A549 (cell line): ENCODE data around the gene SOCS4.

ENCODE experiments used
- BHLHE40 ChIP-seq: IDR thresholded peaks from 2 replicates; pipeline ENCODE4 v1.6.1; 2012; ENCODE audit warnings: low read depth, low read length, inconsistent platforms
- RCOR1 ChIP-seq: fragments of 150-350 bp; IDR thresholded peaks from 2 replicates; pipeline ENCODE4 v1.6.1; 2014; ENCODE audit warnings: antibody characterized with exemption, low read length, low read depth
- ZC3H11A ChIP-seq: fragments of 450-650 bp; IDR thresholded peaks from 2 replicates; pipeline ENCODE4 v1.6.1; 2014; ENCODE audit warnings: antibody characterized with exemption, mild to moderate bottlenecking
- TF ChIP-seq, protein P1 (sequence below): fragments of >200 bp; sonication (Bioruptor Twin); formaldehyde crosslinking; IDR thresholded peaks from 3 replicates; pipeline ENCODE4 v1.5.1; 2016

DNA sequence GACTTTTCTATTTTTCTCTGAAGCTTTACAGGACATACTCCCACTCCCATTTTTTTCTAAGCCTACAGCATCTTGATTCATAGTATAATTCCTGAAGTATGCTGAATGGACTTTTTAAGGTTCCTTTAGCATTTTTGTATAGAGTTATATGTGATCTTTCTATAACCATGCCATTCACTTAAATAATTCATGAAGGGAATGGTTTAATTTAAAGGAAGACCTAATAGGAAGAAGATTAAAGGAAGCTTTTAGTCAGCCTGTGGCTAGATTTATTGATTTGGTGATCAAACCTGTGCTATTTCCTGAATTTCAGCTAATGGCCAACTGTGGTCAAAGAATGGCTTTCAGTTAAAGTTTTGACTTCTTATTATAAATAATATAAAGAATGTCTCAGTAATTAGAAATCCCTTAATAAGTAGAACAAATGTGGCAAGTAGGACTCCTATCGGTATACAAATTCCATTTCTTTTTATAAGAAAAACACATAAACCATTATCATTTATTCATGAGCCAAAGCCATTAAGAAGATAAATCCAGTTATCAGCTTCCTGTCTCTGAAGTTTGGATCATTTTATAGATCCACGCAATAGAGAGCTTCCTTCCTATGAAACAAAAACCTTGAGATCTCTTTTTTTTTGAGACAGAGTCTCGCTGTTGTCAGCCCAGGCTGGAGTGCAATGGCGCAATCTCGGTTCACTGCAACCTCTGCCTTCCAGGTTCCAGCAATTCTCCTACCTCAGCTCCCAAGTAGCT is 20.4 kb downstream of the SOCS4 start:
- TF ChIP-seq ZC3H11A: no peak
- no peak for TF ChIP-seq BHLHE40
- TF ChIP-seq, protein P1, sequence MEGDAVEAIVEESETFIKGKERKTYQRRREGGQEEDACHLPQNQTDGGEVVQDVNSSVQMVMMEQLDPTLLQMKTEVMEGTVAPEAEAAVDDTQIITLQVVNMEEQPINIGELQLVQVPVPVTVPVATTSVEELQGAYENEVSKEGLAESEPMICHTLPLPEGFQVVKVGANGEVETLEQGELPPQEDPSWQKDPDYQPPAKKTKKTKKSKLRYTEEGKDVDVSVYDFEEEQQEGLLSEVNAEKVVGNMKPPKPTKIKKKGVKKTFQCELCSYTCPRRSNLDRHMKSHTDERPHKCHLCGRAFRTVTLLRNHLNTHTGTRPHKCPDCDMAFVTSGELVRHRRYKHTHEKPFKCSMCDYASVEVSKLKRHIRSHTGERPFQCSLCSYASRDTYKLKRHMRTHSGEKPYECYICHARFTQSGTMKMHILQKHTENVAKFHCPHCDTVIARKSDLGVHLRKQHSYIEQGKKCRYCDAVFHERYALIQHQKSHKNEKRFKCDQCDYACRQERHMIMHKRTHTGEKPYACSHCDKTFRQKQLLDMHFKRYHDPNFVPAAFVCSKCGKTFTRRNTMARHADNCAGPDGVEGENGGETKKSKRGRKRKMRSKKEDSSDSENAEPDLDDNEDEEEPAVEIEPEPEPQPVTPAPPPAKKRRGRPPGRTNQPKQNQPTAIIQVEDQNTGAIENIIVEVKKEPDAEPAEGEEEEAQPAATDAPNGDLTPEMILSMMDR: no peak
- no peak for TF ChIP-seq RCOR1
